T-helper 9 cell (primary cell): Measurements from ENCODE around the gene BIRC7.

Experiments used
- DNase-seq: peaks from one replicate; pipeline ENCODE4 v3.0.0-alpha.2; 2020
- total RNA-seq, 2 donors: gene quantifications; one replicate each; lab custom pipeline; 2026; lab: John Stamatoyannopoulos, UW

Gene BIRC7, protein sequence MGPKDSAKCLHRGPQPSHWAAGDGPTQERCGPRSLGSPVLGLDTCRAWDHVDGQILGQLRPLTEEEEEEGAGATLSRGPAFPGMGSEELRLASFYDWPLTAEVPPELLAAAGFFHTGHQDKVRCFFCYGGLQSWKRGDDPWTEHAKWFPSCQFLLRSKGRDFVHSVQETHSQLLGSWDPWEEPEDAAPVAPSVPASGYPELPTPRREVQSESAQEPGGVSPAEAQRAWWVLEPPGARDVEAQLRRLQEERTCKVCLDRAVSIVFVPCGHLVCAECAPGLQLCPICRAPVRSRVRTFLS
- 0 reads per million in 2 donors for total RNA-seq

DNA sequence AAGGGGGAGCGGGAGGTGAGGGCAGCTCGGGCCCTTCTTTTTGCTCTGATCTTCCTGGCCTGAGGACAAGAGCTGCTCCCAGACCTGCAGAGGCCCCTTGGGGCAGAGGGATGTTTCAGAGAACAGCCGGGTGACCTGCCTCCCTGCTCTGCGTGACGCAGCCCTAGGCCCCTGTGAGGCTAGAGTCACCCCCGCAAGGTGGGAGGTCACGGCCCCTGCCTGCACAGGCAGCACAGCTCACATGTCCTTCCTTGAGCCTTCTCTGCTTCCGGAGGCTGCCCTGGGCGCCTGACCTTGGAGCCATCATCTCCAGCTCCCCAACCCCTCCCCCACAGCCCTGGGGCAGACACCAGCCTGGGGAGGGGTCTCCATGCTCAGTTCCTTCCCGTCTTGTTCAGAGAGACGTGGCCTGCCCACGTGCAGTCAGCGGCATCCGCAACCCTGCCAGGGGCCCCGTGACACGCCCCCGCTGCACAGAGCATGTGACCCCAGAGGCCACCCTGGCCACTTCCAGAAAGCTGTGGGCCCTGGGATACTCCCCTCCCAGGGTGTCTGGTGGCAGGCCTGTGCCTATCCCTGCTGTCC, at the start of gene BIRC7:
Gene BIRC7 (plus strand): TSS at position 507 of the 585 bp plus-strand sequence. CDS start 192 bp downstream, outside the sequence.
- no peak for DNase-seq

DNA sequence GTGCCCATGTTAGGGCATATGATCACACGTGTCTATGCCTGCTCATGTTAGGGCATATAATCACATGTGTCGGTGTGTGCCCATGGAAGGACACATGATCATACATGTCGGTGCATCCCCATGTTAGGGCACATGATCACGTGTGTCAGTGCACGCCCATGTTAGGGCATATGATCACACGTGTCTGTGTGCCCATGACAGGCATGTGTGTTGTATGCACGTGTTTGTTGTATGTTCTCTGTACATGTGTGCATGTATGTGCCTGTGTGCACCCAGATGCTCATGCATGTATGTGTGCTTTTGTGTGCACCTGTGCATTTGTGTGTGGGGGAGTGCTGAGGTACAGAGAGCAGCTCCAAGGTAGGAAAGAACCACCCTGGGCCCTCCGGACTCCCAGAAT, 49.6 kb upstream of the BIRC7 start:
- no peak for DNase-seq

DNA sequence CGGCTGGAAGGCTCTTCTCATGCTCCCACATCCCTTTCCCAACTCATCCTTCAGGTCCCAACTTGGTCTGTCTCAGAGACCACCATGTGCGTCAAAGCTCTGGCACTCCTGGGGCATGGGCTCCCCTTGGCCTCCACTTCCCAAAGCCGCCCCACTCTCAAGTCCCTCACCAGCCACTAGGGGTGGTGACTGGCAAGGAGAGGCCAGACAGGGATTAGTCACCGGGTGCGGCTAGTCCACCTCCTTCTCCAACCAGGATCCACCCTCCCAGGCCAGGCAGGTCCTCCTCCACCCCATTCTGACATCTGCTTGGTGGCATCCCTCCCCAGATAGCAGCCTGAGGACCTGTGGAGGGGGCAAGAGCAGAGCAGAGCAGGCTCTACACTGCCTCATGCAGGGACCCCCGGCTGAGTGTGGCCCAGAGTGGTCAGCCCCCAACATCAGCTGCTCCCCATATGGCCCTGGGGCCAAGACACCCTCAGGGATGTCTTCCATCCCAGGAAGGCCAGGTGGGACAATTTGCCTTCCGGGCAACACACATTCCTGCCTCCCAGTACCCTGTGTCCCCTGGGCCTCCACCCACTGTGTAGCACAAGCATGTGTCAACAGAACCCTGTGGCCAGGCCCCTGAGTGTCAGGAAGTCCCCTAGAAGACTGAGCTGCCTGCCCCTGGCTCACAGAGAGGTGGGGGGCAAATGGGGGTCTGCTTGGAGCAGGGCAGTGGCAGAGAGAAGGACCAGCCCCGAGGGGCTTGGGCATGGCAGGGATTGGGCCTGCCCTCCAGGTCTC, 49.0 kb upstream of the BIRC7 start:
- DNase-seq = no peak

DNA sequence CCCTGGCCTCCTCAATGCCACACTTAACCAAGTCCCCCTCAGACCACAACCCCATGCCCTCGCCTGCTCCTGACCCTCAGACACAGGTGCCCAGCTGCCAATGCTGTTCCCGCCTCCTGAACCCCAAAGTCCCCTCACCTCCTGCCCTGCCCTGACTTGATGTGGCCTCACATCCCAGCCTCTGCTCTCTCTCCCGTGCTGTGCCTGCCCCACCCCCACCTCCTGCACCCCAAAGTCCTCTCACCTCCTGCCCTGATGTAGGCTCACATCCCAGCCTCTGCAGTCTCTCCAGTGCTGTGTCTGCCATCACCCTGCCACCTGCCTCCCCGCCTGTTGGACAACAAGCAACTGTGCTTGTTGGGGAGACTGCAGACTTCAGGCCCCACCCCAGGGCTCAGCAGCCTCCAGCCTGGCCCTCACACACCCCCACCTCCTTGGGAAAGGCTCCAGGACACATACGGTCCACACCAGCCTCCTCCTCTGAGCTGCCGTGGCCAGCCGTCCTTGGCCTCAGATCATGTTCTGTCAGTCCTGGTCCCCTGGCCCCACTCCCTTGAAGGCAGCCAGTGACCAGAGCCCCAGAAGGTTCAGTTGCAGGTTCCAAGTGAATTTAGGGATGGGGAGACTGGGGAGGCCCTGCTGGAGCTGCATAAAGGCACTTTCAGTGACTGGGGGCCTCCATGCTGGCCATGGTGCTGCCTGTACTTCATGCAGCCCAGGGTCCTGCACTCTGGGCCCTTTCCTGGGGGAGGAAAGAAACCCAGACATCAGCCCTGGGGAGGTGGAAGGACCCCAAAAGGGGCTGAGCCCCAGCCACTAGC, 48.2 kb upstream of the BIRC7 start:
- no peak for DNase-seq

DNA sequence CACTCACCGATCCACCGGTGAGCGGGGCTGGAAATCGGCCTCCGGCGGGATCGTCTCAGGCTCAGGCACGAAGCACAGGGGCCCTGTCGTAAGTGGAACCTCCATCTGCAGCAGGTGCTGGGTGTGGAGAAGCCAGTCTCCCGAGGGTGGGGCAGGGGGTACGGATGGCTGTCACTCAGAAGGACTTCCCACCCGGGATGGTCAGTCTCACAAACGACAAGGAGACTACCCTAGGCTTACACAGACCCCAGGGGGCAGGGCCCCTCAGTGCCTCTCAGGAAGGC, 47.6 kb upstream of the BIRC7 start:
- DNase-seq = no peak

DNA sequence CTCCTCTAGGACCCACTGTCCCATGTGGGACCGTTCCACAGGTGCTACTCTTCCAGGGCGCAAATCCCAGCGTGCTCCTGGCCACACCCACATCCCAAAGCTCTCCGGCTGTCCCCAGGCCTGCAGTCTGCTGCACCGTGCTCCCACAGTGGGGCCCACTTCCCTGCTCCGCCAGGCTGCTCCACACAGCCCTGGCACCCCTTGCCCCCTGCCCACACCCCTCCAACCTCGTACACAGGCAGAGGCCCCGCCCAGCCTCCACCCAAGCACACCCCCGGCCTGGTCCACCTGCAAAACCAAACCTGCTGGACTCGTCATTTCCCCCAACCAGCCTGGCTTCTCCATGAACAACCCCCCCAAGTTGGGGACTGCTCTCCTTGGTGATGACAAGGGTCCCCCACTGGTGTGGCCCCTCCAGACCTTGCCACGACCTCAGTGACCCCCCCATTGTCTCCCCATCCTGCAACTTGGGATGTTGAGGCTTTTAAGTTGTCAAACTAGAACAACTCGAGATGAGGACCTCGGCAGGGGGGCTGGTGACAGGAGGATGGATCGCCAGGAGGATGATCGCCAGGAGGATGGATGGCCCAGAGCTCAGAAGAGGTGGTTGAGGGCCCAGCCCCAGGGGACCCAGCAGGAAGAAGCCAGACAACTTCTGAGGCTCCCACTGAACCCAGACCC, 46.9 kb upstream of the BIRC7 start:
- DNase-seq = no peak

DNA sequence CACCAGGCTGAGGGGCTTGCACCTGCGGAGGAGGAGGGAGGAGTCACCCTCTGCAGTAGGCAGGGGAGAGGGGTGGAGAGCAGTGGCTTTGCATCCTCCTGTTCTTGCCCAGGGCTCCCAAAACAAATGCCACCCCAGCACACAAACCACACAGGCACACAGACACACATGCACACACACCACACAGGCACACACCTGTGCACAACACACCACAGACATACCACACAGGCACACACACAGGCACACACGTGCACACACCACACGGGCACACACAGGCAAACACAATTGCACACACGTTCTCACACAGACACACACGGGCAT, 46.4 kb upstream of the BIRC7 start:
- no peak for DNase-seq

DNA sequence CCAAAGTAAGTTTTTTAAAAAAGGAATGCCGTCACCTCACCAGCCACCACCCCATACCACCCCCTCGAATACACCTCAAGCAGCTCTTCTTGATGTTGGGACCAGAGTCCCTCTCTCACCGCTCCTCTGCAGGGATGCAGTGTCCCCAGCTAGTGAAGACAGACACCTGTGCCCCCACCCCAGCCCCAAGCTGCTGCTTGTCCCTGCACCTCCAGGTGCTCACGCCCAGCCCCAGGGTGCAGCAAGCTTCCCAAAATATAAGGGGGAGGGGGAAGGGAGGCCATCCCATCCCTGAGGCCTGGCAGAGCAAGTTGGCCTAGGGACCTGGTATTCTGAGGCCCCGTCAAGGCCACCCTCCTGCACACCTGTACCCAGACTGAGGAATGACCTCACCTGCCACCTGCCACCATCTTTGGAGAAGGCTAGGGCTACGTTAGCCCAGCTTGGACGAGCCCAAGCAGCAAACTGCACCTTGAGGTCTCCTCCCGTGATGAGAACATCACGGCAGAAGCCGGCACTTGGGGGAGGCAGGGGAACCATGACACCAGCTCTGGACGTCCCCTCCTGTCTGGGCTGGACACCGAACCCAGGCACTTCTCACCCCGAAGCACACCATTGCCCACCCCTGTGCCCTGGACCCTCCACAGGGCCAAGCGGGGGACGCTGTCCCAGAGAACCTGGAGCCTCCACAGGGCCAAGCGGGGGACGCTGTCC, 45.7 kb upstream of the BIRC7 start:
- no peak for DNase-seq

DNA sequence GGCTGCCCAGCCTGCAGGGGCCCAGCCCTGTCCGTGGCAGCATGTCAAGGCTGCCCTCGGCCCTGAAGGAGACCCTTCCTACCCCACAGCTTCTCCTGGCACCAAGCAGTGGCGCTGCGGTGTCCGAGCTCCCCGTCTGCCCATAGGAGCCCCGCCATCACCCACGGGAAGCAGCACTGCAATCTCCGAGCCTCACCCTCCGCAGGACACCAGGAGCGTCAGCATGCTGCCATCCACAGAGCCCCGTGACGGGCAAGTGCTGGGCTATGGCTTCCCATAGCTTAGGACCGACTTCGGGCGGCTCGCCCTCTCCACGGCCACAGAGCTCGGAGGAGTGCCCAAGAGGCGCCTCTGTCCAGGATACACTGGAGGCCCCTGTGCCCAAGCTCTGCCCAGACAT, 44.9 kb upstream of the BIRC7 start:
- DNase-seq = no peak

DNA sequence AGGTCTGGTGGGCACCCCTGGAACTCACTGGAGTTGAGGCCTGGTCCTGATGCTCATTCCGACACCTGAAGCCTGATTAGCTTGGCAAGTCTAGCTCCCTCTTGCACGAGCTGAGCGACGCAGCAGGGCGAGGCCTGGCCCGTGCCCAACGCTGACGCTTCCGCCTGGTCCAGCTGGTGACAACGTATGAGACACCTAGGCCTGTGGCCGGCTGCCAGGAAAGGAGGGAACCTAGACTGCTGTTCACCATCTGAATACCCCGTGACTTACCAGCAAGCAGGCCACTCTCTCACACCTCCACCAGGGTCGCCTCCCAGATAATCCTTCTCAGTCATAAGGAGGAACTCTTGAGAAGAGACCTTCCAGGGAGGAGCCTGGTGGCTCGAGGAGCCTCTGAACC, 44.3 kb upstream of the BIRC7 start:
- no peak for DNase-seq

DNA sequence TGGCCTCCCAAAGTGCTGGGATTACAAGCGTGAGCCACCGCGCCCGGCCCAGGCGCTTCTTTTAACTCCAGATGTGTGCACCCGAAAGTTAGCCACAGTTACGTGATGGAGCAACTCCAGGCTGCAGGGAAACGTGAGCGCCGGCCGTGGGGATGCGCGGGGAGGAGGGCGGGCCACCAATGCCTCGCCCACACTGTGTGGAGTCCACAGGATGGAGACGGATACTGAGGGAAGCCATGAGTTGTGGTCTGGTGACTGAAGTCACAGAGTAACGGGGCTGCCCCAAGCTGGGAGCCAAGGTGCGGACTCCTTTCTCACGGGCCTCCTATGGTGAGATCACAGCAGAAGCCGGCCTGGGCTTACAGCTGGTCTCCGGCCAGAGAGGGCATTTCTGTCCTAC, 43.0 kb upstream of the BIRC7 start:
- DNase-seq = no peak

DNA sequence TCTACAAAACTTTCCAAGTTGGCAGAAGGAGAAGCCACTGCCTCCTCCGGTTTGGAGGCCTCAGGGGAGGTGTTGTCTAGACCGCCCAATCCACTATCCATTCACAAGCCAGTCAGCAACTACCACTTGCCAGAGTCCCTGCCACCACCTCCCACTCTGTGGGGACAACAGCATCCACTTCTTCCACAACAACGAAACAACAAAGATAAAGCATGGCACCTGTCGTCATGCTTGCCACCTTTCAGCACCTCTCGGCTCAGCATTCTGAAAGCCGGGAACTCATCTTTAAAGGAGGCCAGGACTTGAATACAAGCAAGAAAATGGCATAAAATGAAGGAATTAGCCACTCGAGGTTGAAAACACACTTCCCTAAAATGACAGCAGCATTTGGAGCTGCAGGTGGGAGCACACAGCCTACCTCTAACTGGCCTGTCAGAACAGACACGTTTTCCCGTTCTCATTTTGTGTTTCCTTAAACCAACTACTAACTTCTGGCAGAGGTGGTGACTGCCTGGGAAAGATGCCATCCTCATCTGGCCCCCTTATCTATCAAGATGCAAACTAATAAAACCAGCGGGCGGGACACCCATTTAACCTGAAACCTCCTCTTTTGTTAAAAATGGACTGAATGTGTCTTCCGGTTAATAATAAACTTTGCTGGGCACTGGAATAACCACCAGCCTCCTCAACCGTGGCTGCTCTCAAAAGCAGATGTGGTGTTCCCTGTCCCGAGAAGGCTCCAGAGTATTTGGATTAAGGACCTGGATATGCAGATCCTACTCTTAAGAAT, 41.5 kb upstream of the BIRC7 start:
- DNase-seq = no peak

DNA sequence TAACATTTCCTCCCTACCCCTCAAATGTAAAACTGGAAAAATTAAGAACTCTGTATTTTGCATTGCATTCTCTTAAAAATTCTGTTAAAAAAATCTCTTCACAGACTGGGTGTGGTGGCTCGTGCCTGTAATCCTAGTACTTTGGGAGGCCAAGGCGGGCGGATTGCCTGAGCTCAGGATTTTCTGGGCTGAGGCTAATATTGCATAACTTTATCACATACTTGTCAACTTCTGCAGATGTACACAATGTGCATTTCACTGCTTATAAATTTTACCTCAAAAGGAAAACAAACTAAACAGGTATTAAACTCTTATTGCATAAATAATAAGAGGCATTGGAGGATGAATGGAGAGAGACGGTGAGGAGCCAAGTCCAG, 40.9 kb upstream of the BIRC7 start:
- no peak for DNase-seq

DNA sequence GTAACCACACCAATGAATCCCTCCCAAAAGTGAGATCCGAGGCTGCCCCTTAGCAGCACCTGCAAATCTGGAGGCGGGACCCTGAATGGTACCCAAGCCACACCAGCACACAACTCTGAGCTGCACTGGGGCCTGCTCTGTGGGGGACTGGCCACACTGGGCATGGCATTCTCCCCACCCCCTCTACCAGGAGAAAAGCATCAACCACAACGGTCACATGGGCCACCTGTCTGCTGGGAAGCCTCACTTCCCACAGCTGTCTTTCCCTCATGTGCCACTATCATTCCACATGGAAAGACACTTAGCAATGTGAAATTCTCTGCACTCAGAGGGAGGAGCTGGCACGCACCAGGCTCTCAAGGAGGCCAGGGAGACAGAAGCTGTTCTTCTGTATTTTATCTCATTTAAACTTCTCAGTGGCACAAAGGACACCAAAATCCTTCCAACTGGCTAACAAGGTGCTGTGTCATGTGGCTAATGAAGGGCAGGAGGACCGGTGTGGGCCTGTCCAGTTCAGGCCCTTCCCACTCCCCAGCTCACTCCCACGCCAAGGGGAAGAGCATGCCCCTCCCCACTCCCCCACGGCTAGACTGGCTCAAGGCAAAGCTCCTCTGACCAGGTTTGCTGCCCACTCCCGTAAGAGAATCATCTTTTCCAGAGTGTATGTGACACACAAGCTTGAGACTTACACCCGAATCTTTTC, 38.8 kb upstream of the BIRC7 start:
- no peak for DNase-seq

DNA sequence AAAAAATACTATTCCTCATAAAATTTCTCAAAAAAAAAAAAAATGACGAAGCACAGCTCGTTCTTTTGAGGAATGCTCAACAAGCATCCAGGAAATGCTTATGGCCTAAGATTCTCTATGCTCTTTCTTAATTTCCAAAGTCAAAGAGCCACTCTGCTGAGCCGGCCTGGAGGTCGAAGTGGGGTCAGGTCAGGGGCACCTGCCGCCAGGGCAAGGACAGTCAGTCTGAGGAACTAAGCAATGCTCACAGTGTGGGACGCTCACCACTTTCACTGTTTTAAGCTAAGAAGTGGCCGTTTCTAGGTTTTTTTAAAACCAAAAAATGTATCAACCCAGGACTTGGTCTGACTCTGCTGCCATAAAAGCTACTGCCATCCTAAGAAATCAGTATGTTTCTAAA, 37.1 kb upstream of the BIRC7 start:
- DNase-seq = no peak

DNA sequence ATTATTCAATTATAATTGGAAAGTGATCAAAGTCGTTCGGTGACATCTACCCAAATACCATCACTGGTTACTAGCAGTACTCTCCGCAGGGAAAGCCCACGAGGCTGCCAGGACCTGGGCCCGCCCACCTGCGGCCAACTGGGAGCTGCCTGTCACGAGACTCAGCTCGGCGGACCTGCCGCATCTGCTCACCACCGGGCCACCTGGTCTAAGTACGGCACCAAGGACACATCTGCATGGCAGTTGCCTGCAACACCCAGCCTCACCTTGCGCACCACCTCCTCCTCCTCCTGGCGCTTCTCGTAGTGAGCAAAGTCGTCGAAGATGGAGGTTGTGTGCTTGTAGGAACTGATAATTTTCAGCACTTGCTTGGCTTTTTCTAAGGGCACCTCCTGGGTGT, 33.7 kb upstream of the BIRC7 start:
- DNase-seq = no peak

DNA sequence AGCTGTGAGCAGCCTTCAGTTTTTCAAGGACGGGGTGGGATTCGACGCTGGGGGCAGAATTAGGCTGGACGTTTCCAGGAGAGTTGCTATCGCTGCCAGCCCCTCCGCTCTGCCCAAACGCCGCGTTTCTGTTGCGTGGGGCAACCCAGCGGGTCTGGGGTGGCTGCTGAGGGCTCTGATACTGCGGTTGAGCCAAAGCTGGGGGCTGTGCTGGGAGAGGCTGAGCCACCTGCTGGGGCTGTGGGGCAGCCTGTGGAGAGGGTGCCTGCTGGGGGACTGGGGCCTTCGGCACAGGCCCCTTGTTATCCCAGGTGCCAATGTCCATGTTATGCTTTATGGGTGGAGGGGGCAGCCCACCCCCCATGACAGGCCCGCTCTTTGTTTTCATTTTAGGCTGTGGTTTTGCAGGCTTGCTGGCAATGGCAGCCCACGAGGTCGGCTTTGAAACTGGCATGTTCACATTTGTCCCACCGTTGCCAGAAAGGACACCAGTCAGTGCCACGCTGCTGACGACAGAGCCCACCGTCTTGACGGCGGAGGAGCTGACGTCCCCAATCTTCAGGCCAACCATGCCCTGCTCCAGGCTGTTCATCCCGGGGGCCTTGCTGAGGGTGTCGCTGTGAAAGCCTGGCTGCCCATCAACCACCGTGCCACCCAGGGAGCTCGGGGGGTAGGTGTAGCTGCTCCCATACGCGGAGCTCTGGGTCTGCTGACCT, 32.7 kb upstream of the BIRC7 start:
- no peak for DNase-seq

DNA sequence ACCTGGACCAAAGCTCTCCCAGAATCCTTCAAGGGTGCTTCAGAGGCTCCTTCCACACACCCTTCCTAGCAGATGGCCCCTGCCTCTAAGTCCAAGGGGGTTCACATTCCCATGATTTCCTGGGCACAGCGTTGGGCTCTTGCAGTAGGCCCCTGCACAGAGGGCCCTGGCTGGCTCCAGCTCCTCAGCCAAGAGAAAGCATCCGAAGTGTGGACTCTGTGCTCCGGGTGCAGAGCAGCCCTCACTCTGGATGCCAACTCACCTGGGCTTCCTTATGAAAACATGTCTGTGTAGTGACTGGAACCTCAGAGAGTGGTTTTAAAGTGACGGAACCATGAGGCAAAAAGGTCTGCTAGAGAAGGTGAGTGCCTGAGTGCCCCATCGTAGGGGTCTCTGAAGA, 31.3 kb upstream of the BIRC7 start:
- DNase-seq = no peak

DNA sequence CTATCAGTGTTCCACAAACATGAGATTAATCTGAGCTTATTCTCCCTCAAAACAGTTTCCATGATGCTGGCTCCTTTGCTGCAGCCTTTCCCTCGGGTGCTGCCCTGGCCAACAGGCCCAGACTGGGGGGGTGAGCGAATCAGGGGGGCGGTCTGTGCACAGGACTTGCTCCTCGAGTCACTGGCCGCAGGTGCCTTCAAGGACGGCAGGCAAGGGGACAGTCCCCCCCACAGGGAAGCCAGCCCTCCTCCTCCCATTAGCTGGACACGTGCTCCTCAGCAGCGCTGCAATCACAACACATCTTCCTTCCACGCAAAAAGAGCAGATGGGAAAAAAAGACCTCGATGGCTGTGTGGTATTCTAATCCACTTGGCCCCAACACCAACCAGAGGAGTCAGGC, 29.8 kb upstream of the BIRC7 start:
- DNase-seq = no peak

DNA sequence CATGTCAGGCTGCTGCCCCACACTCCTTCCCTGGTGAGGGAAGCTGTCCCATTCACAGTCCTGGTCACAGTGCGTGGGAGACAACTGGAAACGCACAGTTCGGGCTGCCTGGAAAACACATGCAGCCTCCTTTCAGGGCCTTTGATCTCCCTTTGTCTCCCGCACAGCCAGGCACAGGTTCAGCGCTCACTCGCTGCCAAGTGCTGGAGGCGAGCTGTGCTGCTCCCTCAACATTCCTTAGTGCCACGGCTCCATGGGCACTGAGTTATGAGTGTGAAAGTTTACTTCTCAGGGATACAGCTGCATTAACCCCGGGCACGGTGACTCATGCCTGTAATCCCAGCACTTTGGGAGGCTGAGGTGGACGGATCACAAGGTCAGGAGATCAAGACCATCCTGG, 28.8 kb upstream of the BIRC7 start:
- DNase-seq = no peak
